SU-DHL-6 (cell line): ENCODE data around the gene PRDM16.

Experiments used
- H2AFZ ChIP-seq: fragments of 200-600 bp; sonication (generic); 2 replicates; pipeline ENCODE4 v1.6.1; 2014; ENCODE audit warnings: low read depth, mild to moderate bottlenecking, moderate library complexity, mixed read lengths, antibody characterized with exemption, low read length; ENCODE audit not compliant: severe bottlenecking
- H3F3A ChIP-seq: fragments of 200-600 bp; shearing (Covaris generic); 2 replicates; pipeline ENCODE4 v1.6.0; 2016; ENCODE audit warnings: antibody characterized with exemption, mild to moderate bottlenecking; ENCODE audit not compliant: insufficient read depth
- H3K27ac ChIP-seq: fragments of 200-600 bp; sonication (generic); 2 replicates; pipeline ENCODE4 v1.5.1; 2016; ENCODE audit warnings: low read depth, mild to moderate bottlenecking, low read length, moderate library complexity, mixed read lengths
- H3K27me3 ChIP-seq: fragments of 200-600 bp; sonication (generic), shearing (Covaris generic); 2 replicates; pipeline ENCODE4 v1.6.0; 2014; ENCODE audit warnings: mild to moderate bottlenecking, low read length
- H3K36me3 ChIP-seq: fragments of 200-600 bp; sonication (generic); 2 replicates; pipeline ENCODE4 v1.6.1; 2014; ENCODE audit warnings: mild to moderate bottlenecking, low read length, mixed read lengths
- H3K4me2 ChIP-seq: fragments of 300-600, 200-600 bp; shearing (Covaris generic), sonication (generic); 2 replicates; pipeline ENCODE4 v1.6.0; 2014; ENCODE audit warnings: low read length, low read depth, mild to moderate bottlenecking; ENCODE audit not compliant: poor library complexity, severe bottlenecking
- H3K4me3 ChIP-seq: fragments of 200-600 bp; sonication (generic); 2 replicates; pipeline ENCODE4 v1.5.1; 2014; ENCODE audit warnings: antibody characterized with exemption, low read length, mild to moderate bottlenecking, mixed read lengths; ENCODE audit not compliant: insufficient read depth, poor library complexity, severe bottlenecking
- H3K79me2 ChIP-seq: fragments of 200-600 bp; sonication (generic); 2 replicates; pipeline ENCODE4 v1.6.1; 2014; ENCODE audit warnings: mild to moderate bottlenecking, low read length, moderate library complexity; ENCODE audit not compliant: insufficient read depth
- H3K9ac ChIP-seq: fragments of 200-600 bp; sonication (generic); 2 replicates; pipeline ENCODE4 v1.7.0; 2014; ENCODE audit warnings: mild to moderate bottlenecking, low read length
- H3K9me2 ChIP-seq: fragments of 200-600 bp; sonication (generic); replicated peaks from 2 replicates; pipeline ENCODE4 v1.6.1; 2014; ENCODE audit warnings: low read length; ENCODE audit not compliant: insufficient read depth
- H3K9me3 ChIP-seq: fragments of 200-600 bp; sonication (generic); 2 replicates; pipeline ENCODE4 v1.6.1; 2014; ENCODE audit warnings: low read length, mixed read lengths; ENCODE audit not compliant: insufficient read depth
- H4K20me1 ChIP-seq: fragments of 200-600 bp; sonication (generic); 2 replicates; pipeline ENCODE4 v1.6.1; 2014; ENCODE audit warnings: low read depth, mild to moderate bottlenecking, antibody characterized with exemption, low read length, moderate library complexity, mixed read lengths
- CTCF ChIP-seq: fragments of 200-600 bp; sonication (generic); IDR thresholded peaks from one replicate; pipeline ENCODE4 v1.5.1; 2017; ENCODE audit warnings: antibody characterized with exemption, mild to moderate bottlenecking, low read length, moderate library complexity; ENCODE audit not compliant: insufficient read depth, poor library complexity, severe bottlenecking
- EZH2phosphoT487 ChIP-seq: fragments of 200-600 bp; sonication (generic), shearing (Covaris generic); conservative IDR thresholded peaks from 2 replicates; pipeline ENCODE4 v1.6.1; 2018; ENCODE audit warnings: mild to moderate bottlenecking, antibody characterized with exemption, low read length, moderate library complexity, mixed read lengths

The PRDM16 gene

GRCh38 chr1:3290915-3291314, 221.9 kb downstream of the PRDM16 start:
- no peaks in the 10 kb centered on the region for H3K27me3 ChIP-seq
- H3K79me2 ChIP-seq, result no peaks in the 10 kb centered on the region
- no peak overlapping the region for H3K27ac ChIP-seq
- no peak overlapping the region for H3K4me3 ChIP-seq
- no peaks in the 10 kb centered on the region for H3K36me3 ChIP-seq
- no peaks in the 10 kb centered on the region for H4K20me1 ChIP-seq
- no peak overlapping the region for H3K4me2 ChIP-seq
- no peak overlapping the region for H3K9ac ChIP-seq
- no peak for TF ChIP-seq CTCF
- TF ChIP-seq EZH2phosphoT487, result no peak
- H3K9me3 ChIP-seq, result no peaks in the 10 kb centered on the region
- no peaks in the 10 kb centered on the region for H3K9me2 ChIP-seq
- no peak overlapping the region for H2AFZ ChIP-seq
- no peaks in the 10 kb centered on the region for H3F3A ChIP-seq

GRCh38 chr1:3292051-3292722, 223.2 kb downstream of the PRDM16 start:
- no peak overlapping the region for H3K4me2 ChIP-seq
- H3F3A ChIP-seq, result no peaks in the 10 kb centered on the region
- no peaks in the 10 kb centered on the region for H3K27me3 ChIP-seq
- H3K9me2 ChIP-seq, result no peaks in the 10 kb centered on the region
- H3K4me3 ChIP-seq, result no peak overlapping the region
- no peaks in the 10 kb centered on the region for H3K9me3 ChIP-seq
- no peak overlapping the region for H2AFZ ChIP-seq
- H4K20me1 ChIP-seq, result no peaks in the 10 kb centered on the region
- no peaks in the 10 kb centered on the region for H3K79me2 ChIP-seq
- no peak overlapping the region for H3K9ac ChIP-seq
- no peaks in the 10 kb centered on the region for H3K36me3 ChIP-seq
- no peak overlapping the region for H3K27ac ChIP-seq
- TF ChIP-seq EZH2phosphoT487 (no peak), CTCF (no peak)

- Histone ChIP-seq H3K27me3 (no peaks in the 10 kb centered on the region), H3K9me2 (no peaks in the 10 kb centered on the region), H3K27ac (no peak overlapping the region), H3K79me2 (no peaks in the 10 kb centered on the region), H3K9me3 (no peaks in the 10 kb centered on the region), H2AFZ (no peak overlapping the region), H3F3A (no peaks in the 10 kb centered on the region), H4K20me1 (no peaks in the 10 kb centered on the region), H3K4me3 (no peak overlapping the region), H3K9ac (no peak overlapping the region), H3K4me2 (no peak overlapping the region), H3K36me3 (no peaks in the 10 kb centered on the region)
- no peak for TF ChIP-seq CTCF
- TF ChIP-seq EZH2phosphoT487, result no peak
Measured at GRCh38 chr1:3292868-3293562, 224.0 kb downstream of the PRDM16 start.
